SH-SY5Y (cell line): ENCODE data around the gene NET1.

ENCODE experiments used
- GATA2 ChIP-seq: IDR thresholded peaks from 2 replicates; pipeline ENCODE4 v1.6.1; 2011; ENCODE audit warnings: mild to moderate bottlenecking, low read depth, low read length
- GATA3 ChIP-seq: IDR thresholded peaks from 2 replicates; pipeline ENCODE4 v1.6.1; 2011; ENCODE audit warnings: low read depth, mild to moderate bottlenecking, low read length, moderate library complexity

DNA sequence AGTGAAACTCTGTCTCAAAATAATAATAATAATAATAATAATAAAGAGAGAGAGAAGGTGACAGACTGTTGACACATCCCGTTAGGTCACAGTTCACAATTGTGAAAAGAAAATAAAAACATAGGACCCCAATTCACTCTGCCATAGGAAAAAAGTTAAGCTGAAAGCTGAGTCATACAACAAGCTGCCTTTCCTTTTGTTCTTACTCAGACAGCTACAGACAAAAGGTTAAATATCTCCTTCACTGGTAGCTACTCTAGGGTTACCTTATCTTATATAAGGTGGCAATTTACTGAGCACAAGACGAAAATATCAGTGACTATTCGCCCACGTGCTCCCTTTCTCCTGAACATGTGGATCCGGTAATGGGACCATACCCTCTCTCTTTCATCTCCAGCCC lies 25.2 kb upstream of the NET1 start:
- no peak for TF ChIP-seq GATA3
- no peak for TF ChIP-seq GATA2
